Activated naive CD4-positive, alpha-beta T cell treated with anti-CD3 and anti-CD28 coated beads, Interleukin-2, amount 50 U/mL, for 24 hours (primary cell): ENCODE measurements around the gene ZBTB7C.
A peak's percentile ranks its signal among the peaks of the same experiment; 100 is the strongest.

Experiments used
- H3K27ac Mint-ChIP-seq: one replicate; pipeline ENCODE4 v1.8.0; 2021; ENCODE audit warnings: mild to moderate bottlenecking, mixed read lengths
- H3K27me3 Mint-ChIP-seq: one replicate; pipeline ENCODE4 v1.8.0; 2021; ENCODE audit warnings: mixed read lengths
- H3K36me3 Mint-ChIP-seq: one replicate; pipeline ENCODE4 v1.8.0; 2021; ENCODE audit warnings: mixed read lengths
- H3K4me1 Mint-ChIP-seq: one replicate; pipeline ENCODE4 v1.8.0; 2021; ENCODE audit warnings: mixed read lengths
- H3K4me3 Mint-ChIP-seq: one replicate; pipeline ENCODE4 v1.8.0; 2021; ENCODE audit warnings: mild to moderate bottlenecking, mixed read lengths
- H3K9me3 Mint-ChIP-seq: one replicate; pipeline ENCODE4 v1.8.0; 2021; ENCODE audit warnings: mixed read lengths

Gene ZBTB7C

GRCh38 chr18:48009116-48009745 lies 400.0 kb downstream of the ZBTB7C start:
- Mint-ChIP-seq H3K4me3 (peak overlapping the region; percentile 82), H3K27me3 (peaks cover 5% of the 10 kb centered on the region)

DNA sequence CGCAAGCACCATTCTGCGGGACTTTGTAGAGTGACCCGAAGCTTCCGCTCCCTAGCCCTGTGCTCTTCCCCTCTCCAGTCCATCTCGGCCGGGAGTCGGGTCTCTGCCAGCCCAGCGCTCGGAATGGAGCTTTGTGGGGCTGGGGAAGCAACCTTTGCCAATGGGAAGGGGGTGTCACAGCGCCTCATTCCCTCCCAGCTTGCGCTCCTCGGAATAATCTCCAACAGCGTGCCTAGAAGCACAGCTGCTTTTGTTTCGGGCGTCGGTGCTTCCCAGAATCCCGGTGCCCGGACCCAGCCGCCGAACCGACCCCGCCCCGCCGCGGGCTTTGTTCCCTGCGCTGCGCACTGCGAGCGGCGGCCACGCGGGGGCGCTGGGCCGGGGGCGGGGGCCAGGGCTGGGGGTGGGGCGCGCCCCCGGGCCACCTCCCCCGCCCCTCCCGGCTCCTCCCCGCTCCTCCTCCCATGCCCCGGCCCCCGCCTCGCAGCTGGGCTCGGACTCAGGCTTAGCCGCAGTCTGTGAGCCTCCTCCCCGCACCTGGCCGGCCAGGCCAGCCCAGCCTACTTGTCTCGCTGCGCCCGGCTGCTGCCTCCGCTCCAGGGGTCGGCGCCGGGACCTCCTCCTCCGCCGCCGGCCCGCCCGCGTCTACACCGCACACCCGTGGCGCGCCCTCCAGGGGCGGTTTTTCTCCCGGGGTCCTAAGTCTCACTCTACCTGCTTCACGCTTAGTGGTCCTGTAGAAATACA lies 401.1 kb downstream of the ZBTB7C start:
- Mint-ChIP-seq H3K4me1 (peaks cover 6% of the 10 kb centered on the region), H3K9me3 (no peaks in the 10 kb centered on the region), H3K27ac (peak overlapping the region; percentile 48), H3K4me3 (peak overlapping the region; percentile 82), H3K27me3 (peaks cover 5% of the 10 kb centered on the region), H3K36me3 (no peaks in the 10 kb centered on the region)

More at GRCh38 chr18:48009116-48009745, 400.0 kb downstream of the ZBTB7C start:
- H3K27ac Mint-ChIP-seq, result no peak overlapping the region
- H3K4me1 Mint-ChIP-seq, result peaks cover 6% of the 10 kb centered on the region
- no peaks in the 10 kb centered on the region for H3K36me3 Mint-ChIP-seq
- no peaks in the 10 kb centered on the region for H3K9me3 Mint-ChIP-seq

- no peak overlapping the region for H3K27ac Mint-ChIP-seq
- H3K9me3 Mint-ChIP-seq, result no peaks in the 10 kb centered on the region
- peaks cover 5% of the 10 kb centered on the region for H3K27me3 Mint-ChIP-seq
- H3K36me3 Mint-ChIP-seq, result no peaks in the 10 kb centered on the region
- H3K4me1 Mint-ChIP-seq, result peaks cover 6% of the 10 kb centered on the region
- H3K4me3 Mint-ChIP-seq, result peak overlapping the region; percentile 49
These were observed 401.8 kb downstream of the ZBTB7C start for GRCh38 chr18:48007381-48007780.

DNA sequence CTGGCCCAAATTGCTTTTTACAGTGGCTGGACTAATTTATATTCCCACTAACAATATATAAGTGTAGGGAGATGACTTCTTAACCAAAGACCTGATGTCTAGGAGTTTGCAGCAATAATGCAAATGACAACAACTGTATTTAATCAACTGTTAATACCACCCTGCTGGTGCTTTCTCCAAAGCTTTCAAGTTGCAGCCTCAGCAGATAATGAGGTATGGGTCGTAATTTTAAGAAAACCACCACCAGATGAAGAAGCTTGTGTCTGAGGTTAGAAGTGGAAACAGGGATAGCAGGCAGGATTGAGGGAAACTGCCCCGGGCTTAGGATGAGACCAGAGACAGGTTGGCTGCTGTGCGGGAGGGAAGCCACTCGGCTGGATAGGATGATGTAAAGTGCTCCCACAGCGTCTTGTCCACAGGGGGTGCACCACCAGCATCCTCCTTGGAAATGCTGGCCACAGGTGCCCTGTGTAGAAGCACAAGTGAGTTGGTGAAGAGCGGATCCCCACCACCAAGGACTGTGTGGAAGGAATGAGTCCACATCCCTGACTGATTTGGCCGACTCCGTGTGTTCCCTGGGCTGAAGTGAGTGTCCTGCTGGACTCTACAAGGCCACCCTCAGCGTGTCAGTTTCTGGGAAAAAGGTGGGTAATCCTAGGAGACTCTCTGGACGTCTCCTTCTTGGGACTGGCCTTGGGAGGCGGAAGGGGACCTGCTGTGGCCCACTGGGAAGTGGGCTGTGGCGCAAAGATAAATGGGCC lies 402.6 kb downstream of the ZBTB7C start:
- Mint-ChIP-seq H3K4me3 (peak overlapping the region; percentile 73), H3K27me3 (peaks cover 5% of the 10 kb centered on the region), H3K36me3 (no peaks in the 10 kb centered on the region), H3K4me1 (peaks cover 6% of the 10 kb centered on the region), H3K27ac (no peak overlapping the region), H3K9me3 (no peaks in the 10 kb centered on the region)

DNA sequence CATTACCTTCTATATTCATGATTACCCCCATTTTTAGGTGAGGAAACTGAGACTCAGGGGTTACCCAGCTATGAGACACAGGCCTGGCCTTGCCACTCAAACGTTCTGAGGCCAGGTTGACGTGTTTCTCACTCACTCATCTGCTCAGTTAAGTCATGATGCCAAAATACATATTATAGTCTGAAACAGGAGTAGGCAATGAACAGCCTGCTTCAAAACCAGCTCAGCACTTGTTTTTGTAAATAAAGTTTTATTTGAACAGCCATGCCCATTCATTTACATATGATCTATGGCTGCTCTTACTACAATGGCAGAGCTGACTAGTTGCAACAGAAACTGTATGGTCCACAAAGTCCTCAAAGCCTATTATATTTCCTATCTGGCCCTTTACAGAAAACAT lies 404.6 kb downstream of the ZBTB7C start:
- Mint-ChIP-seq H3K36me3 (no peaks in the 10 kb centered on the region), H3K27ac (no peak overlapping the region), H3K9me3 (no peaks in the 10 kb centered on the region), H3K4me1 (peaks cover 6% of the 10 kb centered on the region), H3K27me3 (peaks cover 5% of the 10 kb centered on the region), H3K4me3 (no peak overlapping the region)

GRCh38 chr18:48003426-48004349 lies 405.5 kb downstream of the ZBTB7C start:
- H3K27me3 Mint-ChIP-seq, result peaks cover 2% of the 10 kb centered on the region
- peaks cover 2% of the 10 kb centered on the region for H3K4me1 Mint-ChIP-seq
- H3K36me3 Mint-ChIP-seq, result no peaks in the 10 kb centered on the region
- no peak overlapping the region for H3K4me3 Mint-ChIP-seq
- H3K27ac Mint-ChIP-seq, result no peak overlapping the region
- no peaks in the 10 kb centered on the region for H3K9me3 Mint-ChIP-seq

DNA sequence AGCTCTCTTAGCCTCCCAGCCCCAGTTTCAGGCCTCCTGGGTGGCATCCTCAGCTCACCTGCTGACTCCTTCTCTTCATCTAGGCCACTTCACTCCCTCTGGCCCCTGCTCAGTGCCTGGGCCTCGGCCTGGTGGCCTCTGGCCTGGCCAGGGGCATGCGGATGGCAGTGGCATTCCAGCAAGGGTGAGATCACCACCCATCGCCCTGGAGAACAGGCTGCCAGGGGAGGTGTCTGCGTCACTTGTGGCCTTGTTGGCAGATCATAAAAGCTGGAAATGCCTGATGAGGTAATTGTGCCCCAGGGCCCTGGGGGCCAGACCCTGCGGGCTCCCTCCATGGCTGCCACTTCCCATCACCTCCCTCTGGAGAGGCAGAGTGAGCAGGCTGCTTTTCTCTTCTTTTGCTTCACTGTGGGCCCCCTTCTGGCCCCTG lies 406.2 kb downstream of the ZBTB7C start:
- Mint-ChIP-seq H3K27ac (no peak overlapping the region), H3K27me3 (peaks cover 2% of the 10 kb centered on the region), H3K9me3 (no peaks in the 10 kb centered on the region), H3K4me3 (no peak overlapping the region), H3K36me3 (no peaks in the 10 kb centered on the region), H3K4me1 (no peaks in the 10 kb centered on the region)

GRCh38 chr18:48000701-48001100 lies 408.5 kb downstream of the ZBTB7C start:
- no peaks in the 10 kb centered on the region for H3K27me3 Mint-ChIP-seq
- no peaks in the 10 kb centered on the region for H3K9me3 Mint-ChIP-seq
- H3K4me3 Mint-ChIP-seq, result no peak overlapping the region
- H3K27ac Mint-ChIP-seq, result no peak overlapping the region
- H3K36me3 Mint-ChIP-seq, result no peaks in the 10 kb centered on the region
- no peaks in the 10 kb centered on the region for H3K4me1 Mint-ChIP-seq

DNA sequence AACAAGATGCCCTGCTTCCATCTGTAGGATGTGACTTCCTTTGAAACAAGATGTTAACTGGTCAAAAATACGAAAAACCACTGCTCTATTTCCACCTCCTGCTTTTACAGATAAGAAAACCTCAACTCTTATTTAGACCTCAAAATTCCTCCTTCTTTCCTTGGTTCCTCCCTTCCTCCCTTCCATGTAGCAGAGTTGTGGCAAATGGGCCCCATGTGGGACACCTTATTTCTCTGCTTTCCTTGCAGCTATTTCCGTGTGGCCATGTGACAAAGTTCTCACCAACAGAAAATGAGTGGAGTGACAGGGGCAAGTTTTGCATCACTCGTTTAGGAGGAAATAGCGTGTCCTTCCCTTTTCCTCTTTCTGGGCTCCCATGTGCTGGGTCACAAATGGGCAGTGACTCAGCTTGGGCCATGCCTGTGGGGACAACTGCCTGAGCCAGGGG lies 409.4 kb downstream of the ZBTB7C start:
- Mint-ChIP-seq H3K27me3 (no peaks in the 10 kb centered on the region), H3K36me3 (no peaks in the 10 kb centered on the region), H3K4me1 (no peaks in the 10 kb centered on the region), H3K27ac (no peak overlapping the region), H3K9me3 (no peaks in the 10 kb centered on the region), H3K4me3 (no peak overlapping the region)

DNA sequence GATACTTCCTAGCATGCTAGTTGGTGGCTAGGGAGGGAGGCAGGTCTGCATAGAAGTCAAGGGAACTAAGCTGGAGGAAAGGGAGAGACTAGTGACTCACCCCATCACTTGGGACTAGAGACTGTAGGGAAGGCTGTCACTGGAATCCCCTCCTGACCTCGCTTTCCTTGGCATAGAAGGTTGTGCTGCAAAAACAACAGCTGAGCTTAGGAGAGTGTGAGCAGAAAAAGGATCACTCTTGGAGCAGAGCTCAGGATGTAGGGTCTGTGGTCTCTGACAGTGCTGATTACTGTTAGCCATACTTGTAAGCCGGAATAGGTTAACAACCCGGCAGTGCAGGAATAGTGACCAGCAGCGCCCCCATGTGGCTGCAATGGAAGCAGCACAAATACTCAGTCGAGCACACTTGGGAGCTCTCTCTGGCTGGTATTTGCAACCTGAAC lies 411.8 kb downstream of the ZBTB7C start:
- Mint-ChIP-seq H3K9me3 (no peaks in the 10 kb centered on the region), H3K4me3 (no peak overlapping the region), H3K27ac (no peak overlapping the region)

DNA sequence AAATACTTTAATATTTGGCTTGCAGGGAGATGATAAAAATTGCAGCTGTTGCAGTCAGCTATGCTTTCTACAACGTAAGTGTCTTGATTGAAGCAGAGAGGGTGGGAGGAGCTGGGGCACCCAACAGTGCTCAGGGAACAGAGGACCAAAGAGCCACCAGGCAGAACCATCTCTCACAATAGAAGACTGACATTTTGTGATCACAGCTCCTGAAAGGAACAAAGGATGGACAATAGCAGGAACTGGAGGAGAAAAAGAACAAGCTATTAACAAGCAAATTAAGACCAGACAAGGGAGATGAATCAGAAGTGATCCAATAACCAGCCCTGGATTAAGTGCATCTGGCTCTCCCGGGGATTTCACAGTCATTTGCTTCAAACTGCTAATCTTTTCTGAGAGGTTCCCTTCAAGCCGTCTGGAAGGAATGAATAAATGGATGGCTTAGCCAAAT lies 413.1 kb downstream of the ZBTB7C start:
- H3K9me3 Mint-ChIP-seq, result no peaks in the 10 kb centered on the region
- no peaks in the 10 kb centered on the region for H3K4me1 Mint-ChIP-seq
- no peak overlapping the region for H3K27ac Mint-ChIP-seq
- no peaks in the 10 kb centered on the region for H3K27me3 Mint-ChIP-seq
- H3K4me3 Mint-ChIP-seq, result no peak overlapping the region
- no peaks in the 10 kb centered on the region for H3K36me3 Mint-ChIP-seq

More for the DNA sequence above, 411.8 kb downstream of the ZBTB7C start:
- Mint-ChIP-seq H3K27me3 (no peaks in the 10 kb centered on the region), H3K4me1 (no peaks in the 10 kb centered on the region), H3K36me3 (no peaks in the 10 kb centered on the region)

GRCh38 chr18:47995654-47996053 lies 413.5 kb downstream of the ZBTB7C start:
- no peak overlapping the region for H3K27ac Mint-ChIP-seq
- H3K36me3 Mint-ChIP-seq, result no peaks in the 10 kb centered on the region
- H3K9me3 Mint-ChIP-seq, result no peaks in the 10 kb centered on the region
- no peak overlapping the region for H3K4me3 Mint-ChIP-seq
- H3K27me3 Mint-ChIP-seq, result no peaks in the 10 kb centered on the region
- H3K4me1 Mint-ChIP-seq, result no peaks in the 10 kb centered on the region

DNA sequence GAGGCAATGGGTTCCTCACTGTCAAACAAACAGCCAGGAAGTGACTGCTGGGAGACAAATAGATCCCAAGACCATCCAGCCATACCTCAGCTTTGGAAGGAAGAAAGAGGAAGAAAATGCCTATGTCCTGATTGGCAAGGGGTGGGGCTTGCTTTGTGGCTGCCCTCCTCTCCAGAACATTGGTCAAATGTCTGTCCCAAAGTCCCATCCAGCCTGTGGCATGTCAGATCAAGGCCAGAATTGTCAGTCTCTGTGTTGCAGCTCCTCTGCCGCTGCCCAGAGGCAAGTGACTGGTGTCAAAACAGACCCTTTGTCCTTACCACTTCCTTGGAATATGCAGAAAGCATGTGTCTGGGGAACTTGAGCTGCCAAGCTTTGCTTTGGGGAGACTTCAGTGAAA lies 415.8 kb downstream of the ZBTB7C start:
- Mint-ChIP-seq H3K4me1 (no peaks in the 10 kb centered on the region), H3K27ac (no peak overlapping the region), H3K27me3 (no peaks in the 10 kb centered on the region), H3K4me3 (no peak overlapping the region), H3K36me3 (no peaks in the 10 kb centered on the region), H3K9me3 (no peaks in the 10 kb centered on the region)

DNA sequence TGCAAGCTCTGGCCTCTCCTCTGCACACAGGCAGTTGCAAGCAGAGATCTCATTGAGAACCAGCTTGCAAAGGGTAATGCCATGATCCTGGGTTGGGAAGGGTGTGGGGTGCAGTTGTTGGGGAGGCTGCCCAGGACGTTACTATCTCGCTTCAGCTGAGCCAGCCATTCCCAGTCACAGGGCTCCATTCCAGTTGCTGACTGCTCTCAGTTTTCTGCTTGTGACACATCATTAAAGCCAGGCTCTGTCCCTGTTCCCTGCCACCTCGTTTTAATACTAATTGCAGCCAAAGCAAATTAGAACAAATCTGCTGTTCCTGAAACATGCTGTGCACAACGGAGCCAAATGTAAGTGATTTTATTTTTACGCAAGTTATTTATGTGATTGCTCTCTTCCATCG lies 416.2 kb downstream of the ZBTB7C start:
- Mint-ChIP-seq H3K36me3 (no peaks in the 10 kb centered on the region), H3K27ac (no peak overlapping the region), H3K4me1 (no peaks in the 10 kb centered on the region), H3K27me3 (no peaks in the 10 kb centered on the region), H3K9me3 (no peaks in the 10 kb centered on the region), H3K4me3 (no peak overlapping the region)

GRCh38 chr18:47992266-47992665 lies 416.9 kb downstream of the ZBTB7C start:
- Mint-ChIP-seq H3K4me1 (no peaks in the 10 kb centered on the region), H3K4me3 (no peak overlapping the region), H3K27ac (no peak overlapping the region), H3K36me3 (no peaks in the 10 kb centered on the region), H3K9me3 (no peaks in the 10 kb centered on the region), H3K27me3 (no peaks in the 10 kb centered on the region)
